Activated gamma-delta T cell treated with anti-CD3 and anti-CD28 coated beads, Interleukin-2, amount 50 U/mL, for 16 hours (primary cell): ENCODE results near the gene POLR2A.
"Not testable (repeated sequence)": the region's sequence is repeated elsewhere in the genome, so short reads cannot be mapped to it uniquely, and the experiment has no call there.

Experiments
- DNase-seq: peaks from one replicate; pipeline ENCODE4 v3.0.0-alpha.2; 2020; ENCODE audit warnings: low read depth

POLR2A gene

DNA sequence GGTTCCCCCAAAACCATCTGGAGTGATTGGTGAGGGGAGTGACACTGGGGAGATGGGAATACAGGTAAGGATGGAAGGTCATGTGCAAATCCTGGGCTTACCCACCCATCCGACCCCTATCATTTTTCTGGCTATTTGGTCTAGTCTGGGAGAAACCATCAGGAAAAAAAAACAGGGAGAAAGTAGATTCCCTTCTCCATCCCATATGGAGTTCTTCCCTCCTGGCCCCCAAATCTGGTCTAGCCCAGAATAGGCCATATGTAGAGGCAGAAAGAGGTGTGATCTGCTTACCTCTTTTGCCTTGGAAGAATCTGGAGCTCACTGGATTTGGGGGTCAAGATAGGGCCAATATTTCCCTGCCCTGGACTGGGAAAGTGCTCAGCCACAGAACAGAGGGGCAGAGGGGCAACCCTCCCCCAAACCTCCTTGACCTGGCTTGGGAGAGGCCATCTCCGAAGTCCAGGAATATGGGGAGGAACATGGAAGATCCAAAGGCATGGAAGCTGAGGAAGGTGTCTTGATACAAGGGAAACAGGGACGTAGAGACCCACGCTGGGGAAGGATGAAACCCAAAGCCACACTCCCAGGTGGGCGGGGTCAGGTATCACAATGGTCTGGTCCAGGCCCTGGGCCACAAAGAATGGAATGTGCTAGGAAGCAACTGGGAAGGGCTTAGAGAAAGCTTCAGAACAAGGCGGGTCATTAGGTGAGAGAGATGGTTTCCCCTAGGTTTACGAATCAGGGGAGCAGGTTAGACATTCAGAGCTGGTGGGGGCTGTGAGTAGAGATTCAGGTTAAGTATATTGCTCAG, 23.1 kb upstream of the POLR2A start:
- DNase-seq, result no peak

DNA sequence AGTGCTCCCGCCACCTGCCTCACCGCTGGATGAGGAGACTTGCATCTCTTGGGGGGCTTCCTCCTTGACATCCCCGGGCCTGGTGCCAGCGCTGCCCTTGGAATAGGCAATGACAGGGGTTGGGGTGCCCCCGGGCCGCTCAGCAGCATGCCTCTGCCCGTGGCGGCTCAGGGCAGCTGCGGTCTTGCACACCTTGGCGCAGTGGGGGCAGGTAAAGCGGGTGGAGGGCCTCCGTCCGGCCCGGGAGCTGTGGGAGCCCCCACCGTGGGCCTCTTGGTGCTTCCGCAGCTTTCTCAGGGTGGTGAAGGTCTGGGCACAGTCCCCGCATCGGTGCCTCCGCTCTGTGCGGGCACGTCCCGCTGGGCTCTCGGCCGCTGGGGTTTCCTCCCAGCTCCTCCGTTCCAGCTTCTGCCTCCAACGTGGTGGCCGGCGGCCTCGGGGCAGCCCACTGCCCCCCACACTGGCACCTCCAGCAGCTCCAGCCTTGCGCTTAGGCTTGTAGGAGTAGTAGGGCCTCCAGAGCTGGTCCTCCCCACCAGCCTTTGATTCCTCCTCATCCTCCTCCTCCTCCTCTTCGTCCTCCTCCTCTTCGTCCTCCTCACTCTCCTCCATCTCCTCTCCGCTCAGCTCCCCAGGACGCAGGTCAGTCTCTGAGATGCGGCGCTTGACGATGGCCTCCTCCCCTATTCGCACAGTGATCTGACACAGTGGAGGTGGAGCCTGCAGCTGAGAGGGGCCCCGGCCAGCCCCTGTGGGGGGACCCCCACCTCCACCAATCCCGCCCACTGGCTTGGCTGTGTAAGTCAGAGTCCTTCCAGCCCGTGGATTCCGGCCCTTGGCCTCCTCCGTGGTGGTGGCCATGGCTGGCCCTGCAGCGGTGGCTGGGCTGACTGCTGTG, 21.4 kb upstream of the POLR2A start:
- DNase-seq, result no peak

DNA sequence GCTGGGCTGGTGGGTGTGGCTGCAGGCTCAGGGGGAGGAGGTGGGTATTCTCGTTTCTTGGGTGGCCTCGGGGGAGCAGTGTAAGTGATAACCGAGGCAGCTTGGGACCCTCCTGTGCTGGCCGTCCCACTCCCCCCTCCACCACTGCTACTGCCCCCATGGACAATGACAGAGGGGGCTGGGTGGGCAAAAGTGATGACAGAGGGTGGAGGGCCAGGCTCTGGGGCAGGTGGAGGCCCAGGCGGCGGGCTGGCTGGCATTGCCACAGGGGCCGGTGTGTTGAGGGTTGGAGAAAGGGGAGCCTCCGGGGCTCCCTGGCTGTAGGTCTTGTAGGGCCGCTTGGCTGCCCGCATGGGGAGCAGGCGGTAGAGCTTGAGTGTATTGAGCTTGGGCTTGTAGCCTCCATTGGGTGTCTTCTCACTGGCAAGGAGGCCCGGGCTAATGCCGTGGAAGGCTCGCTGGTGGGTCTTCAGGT, 20.8 kb upstream of the POLR2A start:
- DNase-seq, result no peak

DNA sequence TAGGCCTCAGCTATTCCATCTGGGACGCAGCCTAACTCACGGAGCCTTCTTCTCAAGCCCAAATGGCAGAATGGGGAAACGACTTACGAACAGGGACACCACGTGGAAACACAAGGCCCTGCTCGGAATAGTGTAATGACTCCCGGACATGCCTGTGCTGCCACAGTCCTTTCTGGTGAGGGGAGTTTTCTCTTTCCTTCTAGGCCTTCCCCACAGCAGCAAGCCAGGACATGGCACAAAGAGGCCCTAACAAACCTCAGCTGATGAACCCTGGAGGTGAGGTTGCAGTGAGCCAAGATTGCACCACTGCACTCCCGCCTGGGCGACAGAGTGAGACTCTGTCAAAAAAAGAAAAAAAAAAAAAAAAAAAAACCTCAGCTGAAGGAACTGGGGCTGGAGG, 20.1 kb upstream of the POLR2A start:
- DNase-seq, result no peak

DNA sequence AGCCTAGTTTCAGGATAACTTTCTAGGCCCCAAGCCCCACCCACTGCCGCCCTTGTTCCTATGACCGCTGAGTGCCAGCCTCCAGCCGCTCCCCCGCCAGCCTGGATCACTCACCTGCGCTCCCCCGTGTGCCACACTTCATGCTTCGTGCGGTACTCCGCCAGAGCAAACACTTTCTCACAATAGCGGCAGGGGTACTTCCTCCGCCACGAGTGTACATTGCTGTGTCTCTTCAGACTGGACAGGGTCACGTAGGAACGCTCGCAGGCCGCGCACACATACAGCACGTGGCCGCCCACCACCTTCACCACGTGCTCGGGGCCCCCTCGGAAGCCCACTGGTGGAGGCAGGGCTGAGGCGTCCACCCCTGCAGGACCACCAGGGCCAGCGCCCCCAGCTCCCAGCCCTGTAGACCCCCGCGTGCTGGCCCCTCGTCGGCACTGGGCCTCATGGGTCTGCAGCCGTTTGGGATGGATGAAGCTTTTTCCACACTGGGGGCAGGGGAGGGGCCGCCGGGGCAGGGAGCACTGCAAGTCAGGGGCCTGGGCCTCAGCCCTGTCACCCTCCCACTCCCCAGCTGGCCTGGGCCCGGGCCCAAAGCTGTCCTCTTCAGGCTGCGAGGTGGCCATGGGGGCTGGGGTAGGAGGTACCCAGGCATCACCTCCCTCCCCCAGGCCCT, 18.4 kb upstream of the POLR2A start:
- no peak for DNase-seq

DNA sequence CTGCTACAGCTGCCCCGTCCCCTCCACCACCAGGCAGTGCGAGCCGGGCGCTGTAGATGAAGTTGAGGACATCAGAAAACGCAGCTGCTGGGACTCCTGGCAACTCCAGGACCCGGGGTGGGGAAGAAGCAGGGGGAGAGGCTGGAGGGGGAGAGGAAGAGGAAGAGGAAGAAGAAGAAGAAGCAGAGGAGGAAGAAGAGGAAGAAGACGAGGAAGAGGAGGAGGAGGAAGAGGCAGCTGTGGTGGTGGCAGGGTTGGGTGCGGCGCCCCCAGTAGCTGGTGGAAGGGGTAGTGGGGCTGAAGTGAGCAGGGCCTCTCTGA, 17.9 kb upstream of the POLR2A start:
- no peak for DNase-seq

DNA sequence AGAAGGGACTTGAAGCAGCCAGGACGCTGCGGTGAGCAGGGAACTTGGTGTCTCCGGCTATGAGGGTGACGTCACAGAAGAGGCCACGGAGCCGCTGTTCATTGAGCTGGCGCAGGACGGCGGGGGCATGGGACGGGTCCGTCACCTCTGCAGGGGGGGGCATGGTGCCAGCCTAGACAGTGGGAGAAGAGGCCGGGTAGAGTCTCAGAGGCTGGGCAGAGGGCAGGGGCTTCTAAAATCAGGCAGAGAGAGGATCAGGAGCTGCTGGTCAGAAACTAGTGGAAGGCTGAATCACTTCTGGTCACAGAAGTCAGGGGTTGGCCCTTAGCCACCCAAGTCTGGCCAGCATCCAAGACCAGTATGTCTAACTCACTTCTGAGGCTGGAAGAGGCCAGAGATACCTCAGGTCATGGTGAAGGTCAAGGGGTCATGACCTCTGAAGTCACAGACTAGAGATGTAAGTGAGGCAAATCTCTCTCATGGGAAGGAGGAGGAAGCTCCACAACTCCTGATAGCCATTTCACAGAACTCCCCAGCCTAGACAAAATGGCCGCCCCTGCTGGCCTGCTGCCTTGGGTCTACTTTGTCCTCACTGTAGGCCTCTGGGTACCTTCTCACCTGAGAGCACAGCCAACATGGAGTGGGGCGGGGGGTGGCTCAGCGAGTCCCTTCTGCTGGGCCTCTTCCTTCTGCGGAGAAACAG, 17.4 kb upstream of the POLR2A start:
- DNase-seq, result no peak

DNA sequence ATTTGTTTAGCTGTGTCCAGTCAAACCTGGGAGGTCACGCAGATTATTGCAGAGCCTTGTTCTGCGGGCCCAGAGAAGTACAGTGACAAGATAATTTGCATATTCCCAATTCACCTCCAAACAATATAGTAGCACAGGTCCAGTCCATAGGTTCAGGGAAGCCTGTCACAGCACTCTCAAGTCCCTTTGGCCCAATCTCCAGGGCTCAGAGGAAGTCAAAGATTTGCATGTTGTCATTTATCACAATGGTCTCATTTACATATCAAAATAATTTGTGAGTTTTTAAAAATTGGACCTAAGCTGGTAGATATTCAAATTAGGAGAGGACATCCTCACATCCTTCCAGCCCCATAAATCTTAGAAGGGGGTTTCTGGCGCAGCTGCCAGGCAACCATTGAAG, 16.7 kb upstream of the POLR2A start:
- DNase-seq, result no peak

DNA sequence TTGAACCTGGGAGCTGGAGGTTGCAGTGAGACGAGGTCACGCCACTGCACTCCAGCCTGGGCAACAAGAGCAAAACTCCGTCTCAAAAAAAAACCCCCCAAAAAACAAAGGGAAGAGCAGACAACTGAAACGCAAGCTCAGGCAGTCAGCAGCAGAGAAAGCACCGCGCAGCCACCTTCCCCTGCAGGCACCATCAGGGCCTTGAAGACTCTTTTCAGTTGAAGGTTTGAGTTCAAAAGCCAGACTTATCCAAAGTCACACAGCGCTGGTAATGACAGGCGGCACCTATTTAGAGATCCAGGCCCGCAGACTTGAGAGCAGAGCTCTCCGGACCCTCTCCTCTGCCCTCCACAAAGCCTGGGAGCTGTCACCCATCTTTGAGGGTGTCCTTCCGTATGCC, 15.9 kb upstream of the POLR2A start:
- no peak for DNase-seq

DNA sequence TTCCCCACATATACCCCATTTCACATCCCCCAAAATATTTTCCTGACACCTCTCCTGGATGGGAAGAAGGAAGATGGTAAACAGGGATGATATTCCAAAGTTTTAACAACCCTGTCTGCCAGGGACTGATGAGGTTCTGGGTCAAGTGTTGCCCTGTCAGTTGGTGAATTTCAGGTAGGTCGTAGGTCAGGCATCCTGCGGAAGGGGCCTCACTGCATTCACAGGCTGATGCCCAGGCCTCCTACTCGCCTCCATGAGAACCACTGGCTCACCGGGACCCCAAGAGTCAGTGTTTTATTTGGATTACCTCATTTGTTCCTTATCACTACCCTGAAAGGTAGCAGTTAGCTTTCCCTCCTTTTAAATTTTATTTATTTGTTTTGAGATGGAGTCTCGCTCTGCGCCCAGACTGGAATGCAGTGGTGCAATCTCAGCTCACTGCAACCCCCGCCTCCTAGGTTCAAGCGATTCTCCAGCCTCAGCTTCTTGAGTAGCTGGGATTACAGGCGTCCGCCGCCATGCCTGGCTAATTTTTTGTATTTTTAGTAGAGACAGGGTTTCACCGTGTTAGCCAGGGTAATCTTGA, 15.3 kb upstream of the POLR2A start:
- DNase-seq, result no peak

DNA sequence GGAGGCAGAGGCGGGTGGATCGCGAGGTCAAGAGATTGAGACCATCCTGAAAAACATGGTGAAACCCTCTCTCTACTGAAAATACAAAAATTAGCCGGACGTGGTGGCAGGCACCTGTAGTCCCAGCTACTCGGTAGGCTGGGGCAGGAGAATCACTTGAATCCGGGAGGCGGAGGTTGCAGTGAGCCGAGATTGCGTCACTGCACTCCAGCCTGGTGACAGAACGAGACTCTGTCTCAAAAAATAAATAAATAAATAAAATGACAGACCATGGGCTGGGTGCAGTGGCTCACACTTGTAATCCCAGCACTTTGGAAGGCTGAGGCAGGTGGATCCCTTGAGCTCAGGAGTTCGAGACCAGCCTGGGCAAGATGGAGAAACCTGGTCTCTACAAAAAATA, 14.3 kb upstream of the POLR2A start:
- not testable (repeated sequence) for DNase-seq

DNA sequence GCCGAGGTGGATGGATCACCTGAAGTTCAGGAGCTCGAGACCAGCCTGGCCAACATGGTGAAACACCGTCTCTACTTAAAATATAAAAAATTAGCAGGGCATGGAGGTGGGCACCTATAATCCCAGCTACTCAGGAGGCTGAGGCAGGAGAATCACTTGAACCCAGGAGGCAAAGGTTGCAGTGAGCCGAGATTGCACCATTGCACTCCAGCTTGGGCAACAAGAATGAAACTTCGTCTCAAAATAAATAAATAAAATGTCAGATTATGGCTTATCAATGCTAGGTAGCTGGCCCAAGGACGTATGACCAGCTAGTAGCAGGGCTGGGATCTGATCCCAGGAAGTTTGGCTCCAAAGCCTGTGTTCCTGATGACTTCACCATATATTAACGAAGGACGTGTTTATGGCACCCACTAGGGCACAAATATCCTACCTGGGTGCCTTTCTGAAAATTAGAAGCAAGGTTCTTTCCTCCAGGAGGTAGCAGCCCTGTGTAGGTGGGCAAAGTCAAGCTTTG, 13.7 kb upstream of the POLR2A start:
- not testable (repeated sequence) for DNase-seq

DNA sequence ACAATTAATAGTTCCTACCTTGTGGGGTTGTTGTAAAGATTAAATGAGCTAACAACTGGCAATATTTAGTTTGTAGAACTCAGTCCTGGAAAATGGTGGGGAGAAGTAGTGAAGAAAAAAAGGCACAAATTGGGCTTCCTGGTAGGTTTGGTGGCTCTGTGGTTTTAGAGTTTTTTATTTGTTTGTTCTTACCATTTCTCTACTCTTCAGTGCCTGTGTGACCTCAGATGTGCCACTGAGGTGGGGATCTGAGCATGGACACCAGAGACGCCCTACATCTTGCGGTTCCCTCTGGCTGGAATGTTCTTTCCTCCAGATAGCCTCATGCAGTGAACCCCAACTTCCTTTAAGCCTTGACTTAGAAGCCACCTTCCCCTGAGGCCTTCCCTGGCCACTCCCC, 12.4 kb upstream of the POLR2A start:
- no peak for DNase-seq

DNA sequence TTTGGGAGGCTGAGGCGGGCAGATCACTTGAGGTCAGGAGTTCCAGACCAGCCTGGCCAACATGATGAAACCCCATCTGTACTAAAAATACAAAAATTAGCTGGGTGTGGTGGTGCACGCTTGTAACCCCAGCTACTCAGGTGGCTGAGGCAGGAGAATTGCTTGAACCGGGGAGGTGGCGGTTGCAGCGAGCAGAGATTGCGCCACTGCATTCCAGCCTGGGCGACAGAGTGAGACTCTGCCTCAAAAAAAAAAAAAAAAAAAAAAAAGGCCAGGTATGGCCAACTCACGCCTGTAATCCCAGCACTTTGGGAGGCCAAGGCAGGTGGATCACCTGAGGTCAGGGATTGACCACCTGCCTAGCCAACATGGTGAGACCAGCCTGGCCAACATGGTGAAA, 9.4 kb upstream of the POLR2A start:
- not testable (repeated sequence) for DNase-seq

DNA sequence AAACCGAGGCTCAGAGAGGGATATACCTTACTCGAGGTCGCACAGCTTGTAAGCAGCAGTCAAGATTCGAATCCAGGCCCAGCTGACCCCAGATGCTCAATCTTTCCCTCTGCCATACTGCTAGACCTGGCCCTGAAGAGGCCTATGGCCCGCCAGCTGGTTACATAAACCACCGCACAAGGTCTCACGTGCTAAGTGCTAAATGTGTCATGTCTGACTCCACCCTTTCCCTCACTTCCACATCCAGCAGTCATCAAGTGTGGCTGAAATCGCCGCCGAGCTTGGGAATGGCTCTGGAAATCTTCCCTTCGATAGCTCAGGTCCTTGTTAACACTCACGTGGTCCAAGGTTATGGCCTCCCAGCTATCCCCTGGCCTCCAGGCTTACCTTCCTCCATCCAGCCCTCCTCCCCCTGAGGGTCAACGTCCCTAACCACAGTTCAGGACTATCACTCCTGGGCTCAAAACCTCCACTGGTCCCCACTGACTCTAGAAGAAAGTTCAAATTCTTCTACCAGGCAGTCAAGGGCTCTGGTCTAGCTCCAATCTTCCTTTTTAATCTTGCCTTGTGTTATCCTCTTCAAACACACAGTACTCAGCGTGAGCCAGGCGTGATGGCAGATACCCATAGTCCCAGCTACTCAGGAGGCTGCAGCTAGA, 8.3 kb upstream of the POLR2A start:
- DNase-seq, result no peak

DNA sequence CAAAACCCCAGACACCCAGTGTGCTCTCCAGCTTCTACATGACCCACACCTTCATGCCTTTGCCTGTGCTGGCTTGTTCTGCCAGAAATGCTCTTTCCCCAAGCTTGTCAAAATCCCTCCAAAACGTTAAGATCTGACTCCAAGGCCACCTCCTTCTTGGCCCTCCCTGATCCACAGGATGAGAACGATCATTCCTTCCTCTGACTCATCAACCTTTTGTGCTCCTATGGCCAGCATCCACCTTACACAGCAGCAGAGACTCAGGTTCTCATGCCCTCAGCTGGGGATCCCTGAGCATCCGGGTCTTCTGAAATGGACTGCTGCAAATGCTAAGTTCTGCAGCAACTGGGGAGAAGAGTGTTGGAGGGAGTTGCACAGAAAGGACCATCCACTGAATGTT, 7.7 kb upstream of the POLR2A start:
- DNase-seq, result no peak

DNA sequence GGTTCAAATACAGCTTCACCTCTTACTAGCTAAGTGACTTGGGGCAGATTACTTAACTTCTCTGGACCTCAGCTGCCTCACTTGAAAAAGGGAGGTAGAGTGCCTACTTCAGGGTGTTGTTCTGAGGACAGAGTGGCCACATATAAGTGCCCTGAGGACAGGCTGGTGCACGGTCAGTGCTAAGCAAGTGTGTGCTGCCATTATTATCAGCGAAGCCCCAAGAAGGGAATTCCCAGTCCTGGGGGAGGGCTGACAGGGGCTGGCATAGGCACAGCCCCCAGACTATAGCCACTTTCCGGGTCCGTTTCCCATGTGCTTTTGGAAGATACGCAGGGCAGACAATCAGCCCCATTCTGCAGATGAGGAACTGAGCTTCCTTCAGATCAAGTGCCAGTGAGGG, 7.2 kb upstream of the POLR2A start:
- DNase-seq, result no peak

DNA sequence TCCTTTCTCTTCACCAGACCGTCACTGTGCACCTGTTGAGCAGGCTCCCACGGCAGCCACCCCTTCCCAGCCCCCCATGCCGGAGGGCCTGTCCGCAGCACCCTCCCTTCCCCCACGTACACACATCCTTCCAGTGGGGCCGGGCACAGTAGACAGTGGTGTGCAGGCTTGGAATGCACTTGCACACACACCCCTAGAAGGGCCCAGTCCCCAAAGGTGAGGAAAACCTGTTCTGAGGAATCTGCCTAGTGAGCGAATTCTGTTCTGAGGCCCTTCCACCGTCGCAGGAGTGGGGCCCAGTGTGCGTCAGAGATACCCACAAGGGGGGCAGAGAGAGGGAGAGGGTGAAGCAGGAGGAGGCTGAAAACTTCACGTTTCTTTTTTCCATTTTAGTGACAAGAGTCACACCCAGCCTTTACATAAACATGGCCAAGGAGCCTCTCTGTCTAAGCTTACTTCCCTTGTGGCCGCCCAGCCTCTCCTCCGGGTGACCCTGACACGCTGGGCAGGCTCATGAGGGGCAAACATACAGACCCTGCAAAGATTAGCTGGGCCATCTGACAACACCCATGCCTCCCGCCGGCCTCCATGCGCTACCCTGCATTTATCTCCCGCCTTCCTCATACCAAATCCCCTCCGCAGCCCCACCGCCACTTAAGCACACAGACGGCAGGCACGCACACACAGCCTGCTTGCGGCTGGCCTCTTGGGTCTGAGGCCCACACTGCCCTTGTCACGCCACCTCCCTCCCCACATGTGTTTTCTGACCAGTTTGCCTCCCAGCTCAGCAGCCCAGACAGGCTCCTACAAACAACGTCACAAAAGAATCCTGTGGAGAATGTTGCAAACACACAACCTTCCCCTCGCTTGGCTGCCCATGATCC, 6.5 kb upstream of the POLR2A start:
- DNase-seq, result no peak

DNA sequence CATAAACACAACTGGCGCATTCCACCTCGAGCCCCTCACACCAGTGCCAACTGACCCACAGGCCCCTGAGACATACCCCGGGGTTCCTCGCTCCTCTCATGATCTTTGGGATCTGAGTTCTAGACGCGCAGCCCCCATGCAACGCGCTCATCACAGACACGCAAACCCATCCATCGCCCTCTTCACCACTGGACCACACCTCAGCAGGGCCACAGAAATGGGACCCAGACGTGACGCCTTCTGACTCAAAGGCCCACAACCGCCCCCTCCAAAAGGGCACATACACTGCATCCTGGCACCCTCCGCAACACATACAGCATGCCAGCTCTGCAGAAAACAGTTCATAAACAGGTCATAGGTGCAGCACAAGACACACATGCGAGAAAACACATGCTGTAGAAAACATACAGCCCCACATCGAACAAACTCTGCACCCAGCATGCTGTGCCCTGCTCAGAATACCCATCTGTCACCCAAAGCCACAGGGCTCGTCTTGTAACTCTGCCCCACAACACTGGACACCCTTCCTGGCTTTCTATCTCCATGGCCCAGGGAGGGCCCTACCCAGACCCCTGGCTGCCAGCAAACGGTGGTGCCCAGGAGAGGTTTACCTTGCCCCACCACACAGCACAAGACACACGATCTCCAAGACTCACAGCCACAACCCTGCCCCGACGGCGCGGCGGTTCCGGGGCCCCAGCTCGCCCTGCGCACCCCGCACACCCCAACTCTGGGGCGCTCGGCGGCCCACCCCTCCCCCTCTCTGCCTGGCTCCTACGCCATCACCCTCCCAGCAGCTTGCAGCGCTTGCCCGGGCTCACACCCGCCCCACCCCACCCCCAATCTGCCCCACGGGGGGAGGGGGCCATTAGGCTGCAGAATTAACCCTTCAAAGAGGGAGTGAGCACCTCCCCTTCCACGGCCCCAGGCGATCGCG, 5.6 kb upstream of the POLR2A start:
- peak; percentile 30 for DNase-seq
